ENCODE measurements around the gene DHFR. TPM values are rescaled to one million over a fixed set of nuclear protein-coding genes. Genes with fewer than 3 reads are reported as not detected.

Gene DHFR
- polyA plus RNA-seq, 1 of the 3 experiments (the other 2 are of a cell fraction) = 16.6 TPM

- Histone ChIP-seq H3K27ac (ENCODE audit: low read depth in 2 of 2, low read length in 1 of 2) (no peak overlapping the region), H3K4me1 (ENCODE audit: control insufficient read depth in 1 of 2, insufficient read depth in 2 of 2, low read depth in 1 of 2, low read length in 1 of 2) (no peaks in the 10 kb centered on the region), H4K20me1 (ENCODE audit: insufficient read depth) (no peaks in the 10 kb centered on the region), H2AFZ (ENCODE audit: low read depth) (no peak overlapping the region), H3K36me3 (replicated peaks in 1 of 2; ENCODE audit: control insufficient read depth in 1 of 2, insufficient read depth in 2 of 2, low read length in 1 of 2) (peaks cover 39 to 63% of the 10 kb centered on the region in 2 experiments), H3K4me2 (no peak overlapping the region), H3K27me3 (ENCODE audit: insufficient read depth) (no peaks in the 10 kb centered on the region), H3F3A (replicated peaks; ENCODE audit: insufficient read depth) (peaks cover 14% of the 10 kb centered on the region), H3K9me3 (no peaks in the 10 kb centered on the region), H3K79me2 (ENCODE audit: insufficient read depth) (peaks cover 6% of the 10 kb centered on the region; the same call in 1 of the 2 replicates), H3K4me3 (ENCODE audit: low read depth in 2 of 2, low read length in 1 of 2) (no peak overlapping the region), H3K9ac (no peak overlapping the region), H3K9me2 (no peaks in the 10 kb centered on the region)
- WGBS (ENCODE audit: low lambda C conversion rate) = 63% methylated on average over 4 of the region's 8 CpGs
- ChIA-PET CTCF (interaction anchor here (0.6 to 1.4 kb wide), 4 partner anchors 12 to 632 kb away, joined by 3 to 5 read pairs (median 3); partner anchors contain the start of genes DHFR and MSH3), POLR2A (no interaction called here)
- DNase-seq = no peak
- no peak for TF ChIP-seq TAF1 (IDR thresholded peaks at IDR 0.05; ENCODE audit: borderline replicate concordance, low read depth, low read length)
- TF ChIP-seq TEAD4 (IDR thresholded peaks at IDR 0.05; ENCODE audit: borderline replicate concordance, insufficient read depth) = no peak
- no peak for TF ChIP-seq EP300 (IDR thresholded peaks at IDR 0.05; ENCODE audit: borderline replicate concordance in 1 of 2, low read depth in 1 of 2, low read length in 1 of 2)
- TF ChIP-seq ELF1 (IDR thresholded peaks at IDR 0.05) = no peak
- TF ChIP-seq SIN3A (IDR thresholded peaks at IDR 0.05; ENCODE audit: borderline replicate concordance, low read depth, low read length) = no peak
- TF ChIP-seq ZBTB33 (IDR thresholded peaks at IDR 0.05; ENCODE audit: borderline replicate concordance, low read depth) = no peak
- TF ChIP-seq YY1 (IDR thresholded peaks at IDR 0.05; ENCODE audit: low read depth) = no peak
- TF ChIP-seq FOXJ3 (CRISPR knock-in tag; IDR thresholded peaks at IDR 0.05) = no peak
- no peak for TF ChIP-seq FOSL2 (IDR thresholded peaks at IDR 0.05; ENCODE audit: borderline replicate concordance, low read depth)
- TF ChIP-seq EZH2phosphoT487 (IDR thresholded peaks at IDR 0.05; ENCODE audit: borderline replicate concordance, low read depth) = no peak
- no peak for TF ChIP-seq FOXM1 (IDR thresholded peaks at IDR 0.05; ENCODE audit: low read depth)
- TF ChIP-seq GABPA (IDR thresholded peaks at IDR 0.05; ENCODE audit: low read depth) = no peak
- no peak for TF ChIP-seq RFX5 (IDR thresholded peaks at IDR 0.05; ENCODE audit: low read length)
- no peak for TF ChIP-seq CTCF (IDR thresholded peaks at IDR 0.05)
- TF ChIP-seq SMC3 (IDR thresholded peaks at IDR 0.05; ENCODE audit: low read depth, low read length) = no peak
- TF ChIP-seq USF2 (IDR thresholded peaks at IDR 0.05; ENCODE audit: borderline replicate concordance, low read depth, low read length) = no peak
Observed at GRCh38 chr5:80667384-80667783, 12.6 kb upstream of the DHFR start.
